Measurements from ENCODE around the gene STX8.
"Not testable (repeated sequence)": the region's sequence is repeated elsewhere in the genome, so short reads cannot be mapped to it uniquely, and the experiment has no call there.

Gene STX8

GRCh38 chr17:9498490-9498889 is 77.1 kb downstream of the STX8 start:
- no peak for DNase-seq

GRCh38 chr17:9488556-9488955 is 87.1 kb downstream of the STX8 start:
- peak; percentile 50 for DNase-seq

- peak; percentile 77 for DNase-seq
These were observed 88.2 kb downstream of the STX8 start for GRCh38 chr17:9487406-9487805.

- DNase-seq: peak; percentile 71
These were observed 90.8 kb downstream of the STX8 start for GRCh38 chr17:9484789-9485188.

GRCh38 chr17:9479964-9480363 is 95.7 kb downstream of the STX8 start:
- DNase-seq: no peak

- no peak for DNase-seq
These were observed 96.7 kb downstream of the STX8 start for GRCh38 chr17:9478889-9479288.

GRCh38 chr17:9475101-9475658 is 100.4 kb downstream of the STX8 start:
- DNase-seq: no peak

GRCh38 chr17:9473711-9474110 is 101.9 kb downstream of the STX8 start:
- peak; percentile 80 for DNase-seq

GRCh38 chr17:9472541-9472940 is 103.1 kb downstream of the STX8 start:
- DNase-seq: peak; percentile 10

GRCh38 chr17:9472094-9472493 is 103.5 kb downstream of the STX8 start:
- DNase-seq: no peak

- peak; percentile 8 for DNase-seq
These were observed 105.4 kb downstream of the STX8 start for GRCh38 chr17:9470171-9470570.

GRCh38 chr17:9468937-9469336 is 106.7 kb downstream of the STX8 start:
- DNase-seq: no peak

- DNase-seq: no peak
These were observed 107.1 kb downstream of the STX8 start for GRCh38 chr17:9468532-9468931.

- DNase-seq: no peak
These were observed 108.1 kb downstream of the STX8 start for GRCh38 chr17:9467518-9467917.

- peak; percentile 77 for DNase-seq
These were observed 110.3 kb downstream of the STX8 start for GRCh38 chr17:9465210-9465921.

GRCh38 chr17:9457005-9457404 is 118.6 kb downstream of the STX8 start:
- DNase-seq: no peak

- no peak for DNase-seq
These were observed 119.3 kb downstream of the STX8 start for GRCh38 chr17:9456330-9456729.

- DNase-seq: no peak
These were observed 123.7 kb downstream of the STX8 start for GRCh38 chr17:9451934-9452333.

GRCh38 chr17:9447298-9447697 is 128.3 kb downstream of the STX8 start:
- not testable (repeated sequence) for DNase-seq

GRCh38 chr17:9446528-9446927 is 129.1 kb downstream of the STX8 start:
- no peak for DNase-seq

GRCh38 chr17:9445424-9445823 is 130.2 kb downstream of the STX8 start:
- DNase-seq: no peak

GRCh38 chr17:9444687-9445086 is 130.9 kb downstream of the STX8 start:
- no peak for DNase-seq

GRCh38 chr17:9443811-9444210 is 131.8 kb downstream of the STX8 start:
- no peak for DNase-seq

- DNase-seq: no peak
These were observed 135.8 kb downstream of the STX8 start for GRCh38 chr17:9439851-9440250.

- DNase-seq: no peak
These were observed 139.0 kb downstream of the STX8 start for GRCh38 chr17:9436630-9437029.

All from fibroblast of skin of scalp (primary cell).